ENCODE data around the gene LCE7A. TPM values are rescaled to one million over a fixed set of nuclear protein-coding genes. Genes with fewer than 3 reads are reported as not detected.

LCE7A gene
- total and polyA plus RNA-seq, 2 donors (not counting 3 experiments of a cell fraction or from before 2014, with no cell fraction given), result not detected

DNA sequence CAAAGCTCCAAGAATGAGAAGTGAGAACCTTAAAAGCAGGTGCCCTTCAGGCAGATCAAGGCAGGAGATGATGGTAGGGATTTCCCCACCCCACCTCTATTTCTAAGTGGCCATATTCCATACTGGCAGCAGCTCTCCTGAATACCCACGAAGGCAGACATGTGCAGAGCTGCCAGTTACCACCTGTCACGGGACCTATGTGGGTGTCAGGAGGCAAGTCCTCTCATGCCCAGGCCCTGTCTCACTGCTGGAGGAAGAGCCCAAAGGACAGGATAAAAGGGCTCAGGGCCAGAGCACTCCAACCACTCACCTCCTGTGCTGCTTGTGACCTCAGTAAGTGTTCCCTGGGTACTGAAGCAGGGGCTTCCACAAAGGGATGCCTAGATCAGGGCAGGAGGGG is 48.7 kb upstream of the LCE7A start:
- Histone ChIP-seq H3K9me3 (replicated peaks; ENCODE audit: control insufficient read depth, insufficient read depth, low read length) (no peaks in the 10 kb centered on the region), H3K27me3 (ENCODE audit: control insufficient read depth in 2 of 2, insufficient read depth in 2 of 2, low read length in 2 of 2) (no peaks in the 10 kb centered on the region), H3K9ac (replicated peaks; ENCODE audit: extremely low read depth, insufficient read depth, low read length) (no peak overlapping the region), H3K4me1 (ENCODE audit: control insufficient read depth, extremely low read depth, insufficient read depth, low read length) (no peaks in the 10 kb centered on the region), H3K4me2 (ENCODE audit: insufficient read depth, low read length) (no peak overlapping the region), H4K20me1 (replicated peaks; ENCODE audit: control insufficient read depth, extremely low read depth, insufficient read depth, low read length) (no peaks in the 10 kb centered on the region), H3K9me1 (replicated peaks; ENCODE audit: control insufficient read depth, extremely low read depth, insufficient read depth, low read length) (no peaks in the 10 kb centered on the region), H3K79me2 (ENCODE audit: control insufficient read depth, insufficient read depth, low read length) (no peaks in the 10 kb centered on the region), H3K4me3 (replicated peaks in 1 of 3; ENCODE audit: insufficient read depth in 1 of 3, low read depth in 1 of 3, low read length in 3 of 3) (no peak overlapping the region), H3K27ac (ENCODE audit: insufficient read depth, low read depth, low read length) (no peak overlapping the region), H3K36me3 (ENCODE audit: control insufficient read depth in 2 of 2, extremely low read depth in 1 of 2, insufficient read depth in 2 of 2, low read length in 2 of 2) (no peaks in the 10 kb centered on the region), H2AFZ (ENCODE audit: low read depth, low read length) (no peak overlapping the region)
- DNase-seq (ENCODE audit: low read depth, low spot score) (no peak), FAIRE-seq (no peak)
- intact Hi-C loops (cut with micrococcal nuclease), result no loop called here
- TF ChIP-seq CTCF (IDR thresholded peaks at IDR 0.05; ENCODE audit: extremely low read depth in 1 of 2, insufficient read depth in 1 of 2, low read depth in 1 of 2, low read length in 2 of 2) (no peak), POLR2AphosphoS5 (IDR thresholded peaks at IDR 0.05; ENCODE audit: insufficient read depth, low read depth, low read length) (no peak), JUN (IDR thresholded peaks at IDR 0.05; ENCODE audit: borderline replicate concordance, insufficient read depth, insufficient read length, low read depth) (no peak), POLR2A (IDR thresholded peaks at IDR 0.05; ENCODE audit: low read depth, low read length) (no peak), FOS (IDR thresholded peaks at IDR 0.05; ENCODE audit: borderline replicate concordance, insufficient read depth, low read length) (no peak), MYC (IDR thresholded peaks at IDR 0.05; ENCODE audit: low read depth, low read length) (no peak), EZH2 (IDR thresholded peaks at IDR 0.05; ENCODE audit: borderline replicate concordance, low read depth, low read length, severe bottlenecking) (no peak), GATA2 (IDR thresholded peaks at IDR 0.05; ENCODE audit: insufficient read depth, insufficient read length, low read depth, low read length) (no peak)
- TF ChIP-seq, protein P1, sequence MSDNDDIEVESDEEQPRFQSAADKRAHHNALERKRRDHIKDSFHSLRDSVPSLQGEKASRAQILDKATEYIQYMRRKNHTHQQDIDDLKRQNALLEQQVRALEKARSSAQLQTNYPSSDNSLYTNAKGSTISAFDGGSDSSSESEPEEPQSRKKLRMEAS (IDR thresholded peaks at IDR 0.05; ENCODE audit: insufficient read depth, insufficient read length), result no peak
- no TSS peak for BruUV-seq (replicated peaks)
- dilution Hi-C loops (cut with MboI; ENCODE audit: extremely low pct_ligation_motif_present, low sequenced_read_pairs), result no loop called here
- ChIA-PET POLR2A (no interaction called here), CTCF (no interaction called here)
